ENCODE results near the gene TP53TG5. TPM values are rescaled to one million over a fixed set of nuclear protein-coding genes. Genes with fewer than 3 reads are reported as not detected.
"Not testable (repeated sequence)": the region's sequence is repeated elsewhere in the genome, so short reads cannot be mapped to it uniquely, and the experiment has no call there.

The TP53TG5 gene
- total RNA-seq, 2 donors from 2014 or later, result 2.0 to 2.4 TPM

DNA sequence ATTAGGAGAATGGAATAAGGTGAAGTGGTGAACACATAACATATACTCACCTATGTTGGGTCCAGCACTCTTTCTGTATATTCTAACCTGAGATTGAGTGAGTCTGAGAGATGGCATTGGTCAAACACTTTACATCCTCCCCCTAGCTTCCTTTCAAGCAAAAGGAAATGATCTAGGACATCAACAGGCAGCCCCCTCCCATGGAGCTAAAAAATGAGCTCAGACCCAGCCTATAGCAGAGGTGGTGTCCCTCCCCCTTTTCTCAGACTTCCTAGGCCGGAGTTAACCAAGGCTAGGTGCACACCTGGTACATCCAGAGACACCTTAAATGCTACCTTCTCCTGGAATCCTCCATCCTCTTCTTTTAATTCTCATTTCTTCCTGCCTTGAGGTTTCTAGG is 24.4 kb downstream of the TP53TG5 start:
- Histone ChIP-seq H3K9ac (ENCODE audit: extremely low read depth, low read length, poor library complexity, severe bottlenecking) (no peak overlapping the region), H3K4me1 (ENCODE audit: control insufficient read depth, insufficient read depth, low read length) (peaks cover 2% of the 10 kb centered on the region), H3K9me3 (ENCODE audit: control insufficient read depth, low read length) (no peaks in the 10 kb centered on the region), H3K27me3 (ENCODE audit: control insufficient read depth, insufficient read depth, low read length, poor library complexity, severe bottlenecking) (no peaks in the 10 kb centered on the region), H3K27ac (ENCODE audit: low read depth, low read length) (no peak overlapping the region), H3K4me3 (ENCODE audit: low read length) (no peak overlapping the region), H3K36me3 (ENCODE audit: control insufficient read depth, insufficient read depth, low read length) (no peaks in the 10 kb centered on the region)
- DNase-seq, result no peak
- Mint-ChIP-seq H3K27me3 (ENCODE audit: insufficient read depth) (no peaks in the 10 kb centered on the region), H3K9me3 (no peaks in the 10 kb centered on the region), H3K27ac (no peak overlapping the region), H3K4me3 (no peak overlapping the region), H3K4me1 (peaks cover 19% of the 10 kb centered on the region), H3K36me3 (ENCODE audit: low read depth) (no peaks in the 10 kb centered on the region)
- WGBS, 2 experiments (ENCODE audit: insufficient coverage in 1 of 2, insufficient read length in 1 of 2), result 93 to 100% methylated on average over 1 of the region's 1 CpG
- TF ChIP-seq CTCF (conservative IDR thresholded peaks at IDR 0.05), result no peak

- no peaks in the 10 kb centered on the region for H3K27me3 Mint-ChIP-seq (ENCODE audit: insufficient read depth)
- no peak overlapping the region for H3K9ac ChIP-seq (ENCODE audit: extremely low read depth, low read length, poor library complexity, severe bottlenecking)
- no peaks in the 10 kb centered on the region for H3K27me3 ChIP-seq (ENCODE audit: control insufficient read depth, insufficient read depth, low read length, poor library complexity, severe bottlenecking)
- no peaks in the 10 kb centered on the region for H3K9me3 ChIP-seq (ENCODE audit: control insufficient read depth, low read length)
- H3K4me1 Mint-ChIP-seq, result peaks cover 11% of the 10 kb centered on the region
- H3K4me3 Mint-ChIP-seq, result no peak overlapping the region
- WGBS, 2 experiments (ENCODE audit: insufficient coverage in 1 of 2, insufficient read length in 1 of 2), result 92 to 100% methylated on average over 1 to 2 of the region's 3 CpGs
- no peaks in the 10 kb centered on the region for H3K36me3 Mint-ChIP-seq (ENCODE audit: low read depth)
- peaks cover 2% of the 10 kb centered on the region for H3K4me1 ChIP-seq (ENCODE audit: control insufficient read depth, insufficient read depth, low read length)
- no peaks in the 10 kb centered on the region for H3K36me3 ChIP-seq (ENCODE audit: control insufficient read depth, insufficient read depth, low read length)
- no peak for TF ChIP-seq CTCF (conservative IDR thresholded peaks at IDR 0.05)
- no peak overlapping the region for H3K27ac Mint-ChIP-seq
- H3K4me3 ChIP-seq (ENCODE audit: low read length), result no peak overlapping the region
- no peak overlapping the region for H3K27ac ChIP-seq (ENCODE audit: low read depth, low read length)
- no peak for DNase-seq
- no peaks in the 10 kb centered on the region for H3K9me3 Mint-ChIP-seq
Measured at GRCh38 chr20:45352729-45353128, 25.4 kb downstream of the TP53TG5 start.

- H3K27me3 ChIP-seq (ENCODE audit: control insufficient read depth, insufficient read depth, low read length, poor library complexity, severe bottlenecking); H3K27ac ChIP-seq (ENCODE audit: low read depth, low read length); H3K4me3 ChIP-seq (ENCODE audit: low read length); DNase-seq; H3K36me3 ChIP-seq (ENCODE audit: control insufficient read depth, insufficient read depth, low read length); H3K9me3 ChIP-seq (ENCODE audit: control insufficient read depth, low read length); H3K9me3 Mint-ChIP-seq; H3K4me1 ChIP-seq (ENCODE audit: control insufficient read depth, insufficient read depth, low read length); H3K4me3 Mint-ChIP-seq; H3K36me3 Mint-ChIP-seq (ENCODE audit: low read depth); H3K27ac Mint-ChIP-seq; H3K27me3 Mint-ChIP-seq (ENCODE audit: insufficient read depth); H3K9ac ChIP-seq (ENCODE audit: extremely low read depth, low read length, poor library complexity, severe bottlenecking): not testable (repeated sequence)
- WGBS, 2 experiments (ENCODE audit: insufficient coverage in 1 of 2, insufficient read length in 1 of 2), result 92 to 97% methylated on average over 7 to 10 of the region's 10 CpGs
- peaks cover 29% of the 10 kb centered on the region for H3K4me1 Mint-ChIP-seq
Measured at GRCh38 chr20:45350795-45351194, 27.3 kb downstream of the TP53TG5 start.

DNA sequence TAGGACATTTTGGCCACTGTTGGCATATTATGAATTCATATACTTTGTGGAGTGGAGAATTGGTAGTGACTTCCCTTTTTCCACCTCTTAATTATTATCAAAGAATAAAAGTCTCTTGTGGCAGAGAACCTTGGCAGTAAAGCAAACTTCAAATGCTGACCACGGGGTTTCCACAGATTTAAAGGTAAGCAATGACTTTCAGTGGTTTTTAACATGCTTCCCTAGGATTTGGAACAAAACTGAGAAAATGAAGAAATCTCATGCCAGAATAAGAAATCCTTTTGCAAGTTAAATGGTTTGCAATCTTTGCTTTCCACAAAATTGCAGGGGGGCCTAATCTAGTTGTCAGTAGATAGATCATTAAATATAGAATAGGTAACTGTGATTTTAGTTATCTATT is 27.9 kb downstream of the TP53TG5 start:
- WGBS, 2 experiments (ENCODE audit: insufficient coverage in 1 of 2, insufficient read length in 1 of 2), result 89 to 93% methylated on average over 1 of the region's 1 CpG
- Histone ChIP-seq H3K36me3 (ENCODE audit: control insufficient read depth, insufficient read depth, low read length) (no peaks in the 10 kb centered on the region), H3K27me3 (ENCODE audit: control insufficient read depth, insufficient read depth, low read length, poor library complexity, severe bottlenecking) (no peaks in the 10 kb centered on the region), H3K4me3 (ENCODE audit: low read length) (no peak overlapping the region), H3K9ac (ENCODE audit: extremely low read depth, low read length, poor library complexity, severe bottlenecking) (no peak overlapping the region), H3K27ac (ENCODE audit: low read depth, low read length) (no peak overlapping the region), H3K4me1 (ENCODE audit: control insufficient read depth, insufficient read depth, low read length) (peaks cover 12% of the 10 kb centered on the region), H3K9me3 (ENCODE audit: control insufficient read depth, low read length) (no peaks in the 10 kb centered on the region)
- no peak for DNase-seq
- Mint-ChIP-seq H3K4me3 (no peak overlapping the region), H3K36me3 (ENCODE audit: low read depth) (no peaks in the 10 kb centered on the region), H3K27ac (no peak overlapping the region), H3K27me3 (ENCODE audit: insufficient read depth) (no peaks in the 10 kb centered on the region), H3K4me1 (peaks cover 34% of the 10 kb centered on the region), H3K9me3 (no peaks in the 10 kb centered on the region)
- no peak for TF ChIP-seq CTCF (conservative IDR thresholded peaks at IDR 0.05)
